DLD1 (cell line): ENCODE data around the gene SPRING1.
"Not testable (repeated sequence)": the region's sequence is repeated elsewhere in the genome, so short reads cannot be mapped to it uniquely, and the experiment has no call there.

Experiments
- in situ Hi-C: cut with HindIII; loops from 2 replicates; pipeline ENCODE4 v1.10.0; 2017; ENCODE audit warnings: low sequenced_read_pairs

Gene SPRING1, protein sequence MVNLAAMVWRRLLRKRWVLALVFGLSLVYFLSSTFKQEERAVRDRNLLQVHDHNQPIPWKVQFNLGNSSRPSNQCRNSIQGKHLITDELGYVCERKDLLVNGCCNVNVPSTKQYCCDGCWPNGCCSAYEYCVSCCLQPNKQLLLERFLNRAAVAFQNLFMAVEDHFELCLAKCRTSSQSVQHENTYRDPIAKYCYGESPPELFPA

DNA sequence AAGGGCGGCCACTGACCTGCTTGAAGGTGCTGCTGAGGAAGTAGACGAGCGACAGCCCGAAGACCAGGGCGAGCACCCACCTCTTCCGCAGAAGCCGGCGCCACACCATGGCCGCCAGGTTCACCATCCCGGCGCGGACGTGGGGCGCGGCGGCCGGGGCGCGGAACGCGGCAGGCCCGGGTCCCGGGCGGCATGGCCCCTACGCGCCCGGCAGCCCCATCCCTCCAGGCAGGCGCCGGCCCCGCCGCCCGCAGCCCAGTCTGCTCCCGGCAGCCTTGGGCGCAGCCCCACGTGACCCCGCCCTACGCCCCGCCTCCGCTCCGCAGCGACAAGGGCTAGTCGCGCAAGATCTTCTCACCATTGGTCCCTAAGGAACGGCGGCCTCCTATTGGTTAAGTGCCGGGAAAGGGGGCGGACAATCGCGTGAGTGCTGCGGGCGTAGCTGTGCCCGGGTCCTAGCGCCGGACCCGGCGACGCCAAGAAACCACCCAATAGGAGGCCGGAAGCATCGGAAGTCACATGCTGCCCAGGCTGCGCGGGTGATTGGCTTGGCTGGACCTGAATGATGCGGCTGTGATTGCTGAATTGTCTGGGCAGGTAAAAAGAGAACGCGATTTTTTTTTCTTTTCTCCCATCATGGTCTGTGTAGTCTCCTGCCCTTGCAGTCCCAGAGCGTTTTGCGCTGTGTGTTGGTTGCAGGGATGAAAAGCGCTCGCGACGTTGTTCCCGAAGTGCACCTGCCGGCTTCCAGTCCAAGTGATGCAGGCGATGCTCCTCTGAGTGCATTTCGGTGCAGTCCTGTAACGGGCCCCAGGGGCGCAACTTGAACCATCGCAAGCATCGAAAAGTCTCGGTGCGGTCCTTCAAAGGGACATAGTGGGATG, at the start of gene SPRING1, which contains the start of gene RNFT2:
SPRING1 (minus strand) TSS at position 296 of the 884 bp plus-strand sequence; CDS start at position 127, 169 bp downstream.
RNFT2 (plus strand) TSS at position 542 of the 884 bp plus-strand sequence. CDS start 2,183 bp downstream, outside the sequence.
- in situ Hi-C loops, result no loop called here

GRCh38 chr12:116784238-116784612, 46.4 kb upstream of the SPRING1 start:
- in situ Hi-C loops, result no loop called here

DNA sequence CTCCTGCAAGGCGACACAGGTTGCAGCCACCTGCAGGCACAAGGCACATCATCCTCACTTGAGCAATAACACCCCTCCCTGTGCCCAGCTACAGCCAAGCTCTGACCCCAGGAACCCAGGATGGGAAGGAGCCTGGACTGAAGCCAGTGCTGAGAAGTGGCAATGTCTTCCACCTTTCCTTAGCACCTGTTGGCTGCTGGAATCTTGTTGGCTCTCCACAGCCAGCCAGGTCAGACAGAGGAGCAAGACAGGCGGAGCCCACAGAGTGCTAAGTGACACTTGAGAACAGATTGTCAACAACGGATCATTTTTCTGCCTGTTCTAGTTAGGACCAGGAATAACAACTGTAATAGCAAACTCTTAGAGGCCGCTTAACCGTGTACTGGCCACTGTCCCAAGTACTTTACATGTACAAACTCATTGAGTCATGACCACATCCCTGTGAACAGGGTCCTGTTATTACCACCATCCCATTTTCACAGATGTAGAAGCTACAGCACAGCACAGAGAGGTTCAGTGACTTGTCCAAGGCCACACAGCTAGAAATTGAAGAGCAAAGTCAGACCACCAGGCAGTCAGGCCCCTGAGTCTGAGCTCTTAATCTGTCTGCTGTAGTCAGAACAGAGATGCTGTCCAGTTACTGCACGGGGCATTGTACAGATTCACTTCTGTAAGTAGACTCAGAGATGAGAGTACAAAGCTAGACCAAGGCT, 45.8 kb upstream of the SPRING1 start:
- in situ Hi-C loops, result no loop called here

DNA sequence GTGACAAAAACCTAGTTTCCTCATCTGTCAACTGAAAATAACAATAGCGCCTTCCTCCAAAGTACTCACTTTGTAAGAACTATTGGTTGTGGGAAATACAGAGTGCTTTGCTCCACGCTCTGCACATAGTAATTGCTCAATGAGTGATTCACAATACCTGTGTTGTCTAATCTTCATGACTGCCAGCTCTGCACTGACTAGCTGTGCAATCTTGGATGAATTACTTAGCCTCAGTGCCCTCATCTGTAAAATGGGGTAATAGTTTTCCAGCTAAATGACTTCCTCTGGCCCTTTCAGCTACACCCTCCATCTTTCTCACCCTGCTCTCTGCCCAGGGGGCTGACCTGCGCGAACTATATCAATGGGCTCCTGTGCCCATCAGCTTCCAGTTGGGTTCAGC, 43.1 kb upstream of the SPRING1 start:
- in situ Hi-C loops, result no loop called here

DNA sequence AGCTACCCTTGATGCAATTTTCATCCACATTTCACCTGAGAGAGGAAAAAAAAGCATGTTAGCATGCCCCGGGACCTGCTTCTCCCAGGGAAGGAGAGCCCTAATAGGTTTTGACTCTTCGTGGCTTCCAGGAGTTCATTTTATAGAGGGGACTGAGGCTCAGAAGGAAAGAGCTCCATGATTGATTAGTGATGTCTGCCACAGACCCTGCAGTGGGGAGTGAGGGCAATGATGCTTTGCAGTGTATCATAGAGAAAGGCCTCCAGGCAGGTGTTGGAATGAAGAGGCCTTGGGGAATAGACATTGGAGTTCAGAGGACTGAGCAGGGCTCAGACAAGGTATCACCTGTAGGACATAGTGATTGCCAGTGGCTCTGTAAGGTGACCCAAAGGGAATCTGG, 41.7 kb upstream of the SPRING1 start:
- in situ Hi-C loops, result no loop called here

GRCh38 chr12:116777245-116777644, 39.4 kb upstream of the SPRING1 start:
- in situ Hi-C loops, result no loop called here

- in situ Hi-C loops, result no loop called here
Observed at GRCh38 chr12:116774020-116774419, 36.2 kb upstream of the SPRING1 start.

GRCh38 chr12:116773276-116773731, 35.4 kb upstream of the SPRING1 start:
- in situ Hi-C loops, result no loop called here

- in situ Hi-C loops, result no loop called here
Observed at GRCh38 chr12:116771651-116772050, 33.8 kb upstream of the SPRING1 start.

DNA sequence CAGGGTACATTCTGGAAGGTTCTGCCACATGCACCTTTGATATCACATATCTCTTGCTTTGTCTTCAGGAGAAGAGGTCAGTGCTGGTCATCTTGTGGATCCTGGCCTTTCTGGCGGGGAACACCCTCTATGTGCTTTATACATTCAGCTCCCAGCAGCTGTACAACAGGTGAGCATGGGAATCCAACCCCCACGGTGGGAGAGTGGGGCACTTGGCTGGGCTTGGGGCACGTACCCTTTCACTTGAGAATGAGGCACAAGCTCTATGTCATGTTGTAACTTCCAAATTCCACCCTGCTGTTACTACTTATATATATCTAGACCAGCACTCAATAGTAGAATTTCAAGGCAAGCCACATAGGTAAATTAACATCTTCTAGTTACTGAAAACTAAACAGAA, 28.9 kb upstream of the SPRING1 start:
- in situ Hi-C loops, result no loop called here

GRCh38 chr12:116766285-116766684, 28.4 kb upstream of the SPRING1 start:
- in situ Hi-C loops, result no loop called here

GRCh38 chr12:116765271-116765670, 27.4 kb upstream of the SPRING1 start:
- in situ Hi-C loops, result no loop called here

GRCh38 chr12:116761499-116761898, 23.6 kb upstream of the SPRING1 start:
- in situ Hi-C loops, result no loop called here

DNA sequence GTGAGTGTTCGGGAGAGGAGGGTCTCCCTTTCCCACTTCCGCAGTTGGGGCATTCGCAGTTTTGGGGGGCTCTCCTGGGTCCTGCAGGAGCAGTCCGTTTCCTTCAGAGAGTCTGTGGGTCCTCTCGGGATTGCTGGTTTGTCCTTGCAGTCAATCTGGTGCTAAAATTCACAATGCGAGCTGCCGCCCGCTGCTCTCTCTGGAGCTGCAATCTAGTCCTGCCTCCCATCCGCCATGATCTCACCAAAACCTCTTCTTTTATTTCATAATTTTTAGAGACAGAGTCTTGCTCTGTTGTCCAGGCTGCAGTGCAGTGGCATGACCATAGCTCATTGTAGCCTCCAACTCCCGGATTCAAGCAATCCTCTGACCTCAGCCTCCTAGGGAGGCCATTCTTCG, 22.8 kb upstream of the SPRING1 start:
- in situ Hi-C loops, result no loop called here

DNA sequence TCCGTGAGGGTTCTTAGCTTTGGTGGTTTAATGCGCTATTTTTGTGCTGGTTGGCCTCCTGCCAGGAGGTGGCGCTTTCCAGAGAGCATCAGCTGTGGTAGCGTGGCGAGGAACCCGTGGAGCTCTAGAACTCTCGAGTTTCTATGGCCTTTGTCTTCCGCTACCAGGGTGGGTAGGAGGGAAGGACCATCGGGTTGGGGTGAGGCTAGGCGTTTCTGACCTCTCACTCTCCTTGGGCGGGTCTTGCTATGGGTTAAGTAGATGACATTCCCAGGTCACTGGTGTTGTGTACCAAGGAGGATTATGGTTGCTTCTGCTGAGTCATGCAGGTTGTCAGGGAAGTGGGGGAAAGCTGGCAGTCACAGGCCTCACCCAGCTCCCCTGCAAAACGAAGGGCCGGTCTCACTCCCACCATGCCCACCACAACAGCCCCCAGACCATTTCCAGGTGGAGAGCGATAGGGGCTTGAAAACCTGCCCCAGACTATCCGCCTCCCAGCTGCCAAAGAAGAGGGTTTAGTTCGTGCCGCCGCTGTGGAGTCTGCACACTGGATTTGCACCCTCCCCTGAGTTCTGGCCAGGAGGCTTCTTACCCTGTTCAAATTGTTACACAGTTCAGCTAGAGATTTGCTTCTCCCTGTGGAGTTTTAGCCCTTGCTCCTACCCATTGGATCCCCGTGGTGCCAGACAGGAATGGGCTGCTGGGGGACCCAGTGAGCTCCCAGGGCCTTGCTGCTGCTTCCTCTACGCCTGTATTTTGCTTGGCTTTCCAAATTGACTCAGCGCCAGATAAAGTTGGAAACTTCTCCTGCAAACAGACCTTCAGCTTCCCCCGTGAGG, 22.1 kb upstream of the SPRING1 start:
- in situ Hi-C loops, result no loop called here

DNA sequence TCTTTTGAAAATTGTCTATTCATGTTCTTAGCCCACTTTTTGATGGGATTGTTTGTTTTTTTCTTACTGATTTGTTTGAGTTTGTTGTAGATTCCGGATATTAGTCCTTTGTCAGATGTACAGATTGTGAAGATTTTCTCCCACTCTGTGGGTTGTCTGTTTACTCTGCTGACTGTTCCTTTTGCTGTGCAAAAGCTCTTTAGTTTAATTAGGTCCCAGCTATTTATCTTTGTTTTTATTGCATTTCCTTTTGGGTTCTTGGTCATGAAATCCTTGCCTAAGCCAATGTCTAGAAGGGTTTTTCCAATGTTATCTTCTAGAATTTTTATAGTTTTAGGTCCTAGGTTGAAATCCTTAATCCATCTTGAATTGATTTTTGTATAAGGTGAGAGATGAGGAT, 16.9 kb upstream of the SPRING1 start:
- in situ Hi-C loops, result not testable (repeated sequence)

GRCh38 chr12:116754097-116754496, 16.2 kb upstream of the SPRING1 start:
- in situ Hi-C loops, result not testable (repeated sequence)

- in situ Hi-C loops, result no loop called here
Observed at GRCh38 chr12:116750298-116750697, 12.4 kb upstream of the SPRING1 start.

DNA sequence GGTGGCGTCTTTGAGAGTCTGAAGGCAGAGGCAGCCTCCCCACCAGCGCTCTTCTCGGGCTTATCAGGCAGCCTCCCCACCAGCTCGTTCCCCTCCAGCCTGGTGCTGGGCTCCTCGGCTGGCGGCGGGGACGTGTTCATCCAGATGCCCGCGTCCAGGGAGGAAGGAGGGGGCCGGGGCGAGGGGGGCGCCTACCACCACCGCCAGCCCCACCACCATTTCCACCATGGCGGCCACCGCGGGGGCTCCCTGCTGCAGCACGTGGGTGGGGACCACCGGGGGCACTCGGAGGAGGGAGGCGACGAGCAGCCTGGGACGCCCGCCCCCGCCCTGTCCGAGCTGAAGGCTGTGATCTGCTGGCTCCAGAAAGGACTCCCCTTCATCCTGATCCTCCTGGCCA, 12.0 kb upstream of the SPRING1 start:
- in situ Hi-C loops, result no loop called here

- in situ Hi-C loops, result no loop called here
Observed at GRCh38 chr12:116745554-116745953, 7.7 kb upstream of the SPRING1 start.

- in situ Hi-C loops, result no loop called here
Observed at GRCh38 chr12:116744766-116745165, 6.9 kb upstream of the SPRING1 start.
